Skeletal muscle cell (primary cell): ENCODE data around the gene MPHOSPH8.
"Not testable (repeated sequence)": the region's sequence is repeated elsewhere in the genome, so short reads cannot be mapped to it uniquely, and the experiment has no call there.

Experiments
- DNase-seq: peaks from one replicate; pipeline ENCODE4 v3.0.0-alpha.2; 2010; ENCODE audit warnings: low read depth
- H3K4me3 ChIP-seq: 2 replicates; pipeline ENCODE4 v1.5.1; 2011; ENCODE audit warnings: low read depth, mild to moderate bottlenecking, control low read depth, low read length, moderate library complexity

Gene MPHOSPH8

DNA sequence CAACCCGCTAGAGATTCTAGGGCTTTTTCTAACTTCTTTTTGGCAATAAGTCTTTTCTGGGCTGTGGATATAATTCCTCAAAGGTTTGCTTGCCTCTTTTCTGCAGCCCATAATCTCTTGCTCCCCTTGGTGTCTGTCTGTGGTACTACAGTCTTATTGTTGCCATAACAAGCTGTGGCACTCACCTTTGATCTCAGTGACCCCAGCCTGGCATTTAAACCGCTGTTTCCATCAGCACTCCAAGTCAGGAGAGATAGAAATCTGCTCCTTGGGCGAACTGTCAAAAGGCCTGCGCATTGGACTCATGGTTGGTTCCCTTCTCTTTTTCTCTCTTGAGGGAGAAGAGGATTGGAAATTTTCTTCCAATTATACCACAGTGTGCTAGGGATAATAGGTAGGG lies 14.5 kb upstream of the MPHOSPH8 start:
- DNase-seq: no peak

DNA sequence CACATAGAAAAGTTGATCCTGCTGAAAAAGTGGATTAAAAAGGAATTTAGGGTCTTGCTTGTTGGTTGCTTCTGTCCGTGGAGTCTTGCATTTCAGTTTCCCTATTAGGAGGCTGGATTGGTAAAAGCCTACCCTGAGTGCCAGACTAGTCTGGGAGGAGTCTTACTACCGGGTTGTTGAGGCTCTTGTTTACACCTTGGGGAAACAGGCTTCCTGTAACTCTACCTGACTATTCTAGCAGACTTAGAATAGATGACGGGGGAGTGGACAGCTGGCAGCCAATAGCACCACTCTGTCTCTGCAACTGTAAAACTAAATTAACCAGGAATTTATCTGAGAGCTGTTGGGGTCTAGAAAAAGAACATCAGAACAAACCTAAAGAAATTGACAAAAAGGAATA lies 11.3 kb upstream of the MPHOSPH8 start:
- no peak for DNase-seq
- H3K4me3 ChIP-seq: no peak overlapping the region

More for the DNA sequence above, 14.5 kb upstream of the MPHOSPH8 start:
- no peak overlapping the region for H3K4me3 ChIP-seq

DNA sequence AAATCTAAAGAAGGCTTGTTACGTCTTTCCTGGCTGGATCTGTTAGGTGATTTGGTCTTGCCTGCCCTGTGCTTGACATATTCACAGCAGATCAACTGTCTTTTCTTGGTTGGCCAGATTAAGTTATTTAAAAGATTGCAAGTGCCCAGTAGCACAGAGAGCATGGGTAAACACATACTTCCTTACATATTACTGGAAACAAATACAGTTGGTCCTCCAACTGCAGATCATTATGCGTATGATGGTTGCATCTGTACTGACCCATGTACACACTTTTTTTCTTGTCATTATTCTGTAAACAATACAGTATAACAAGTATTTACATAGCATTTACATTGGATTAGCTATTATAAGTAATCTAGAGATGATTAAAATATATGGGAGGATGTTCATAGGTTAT lies 9.2 kb upstream of the MPHOSPH8 start:
- DNase-seq: no peak
- no peak overlapping the region for H3K4me3 ChIP-seq

DNA sequence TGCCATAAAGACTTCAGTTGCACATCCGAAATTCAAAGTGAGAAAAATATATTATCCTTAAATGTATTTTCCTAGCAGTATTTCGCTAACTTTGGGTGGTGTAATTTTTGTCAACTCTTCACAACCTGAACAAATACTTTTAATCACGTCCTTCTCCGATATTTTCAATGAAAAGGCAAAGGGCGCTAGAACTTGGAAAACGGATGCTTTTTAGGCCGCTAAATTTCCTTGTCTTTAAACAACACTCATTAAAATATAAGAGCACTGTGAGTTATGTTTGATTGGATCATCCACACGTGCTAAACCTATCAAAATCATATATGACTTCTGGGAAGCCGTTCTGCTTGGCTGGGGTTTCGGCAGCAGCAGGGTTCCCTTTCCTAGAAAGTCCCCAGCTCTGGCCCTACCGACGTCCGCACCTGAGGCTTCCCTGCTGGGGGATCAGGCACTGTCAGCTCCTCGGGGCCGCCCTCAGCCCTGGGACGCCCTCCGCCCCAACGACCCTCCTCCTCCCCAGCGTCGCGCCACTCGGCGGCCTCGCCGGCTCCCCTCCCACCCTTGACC lies 462 bp upstream of the MPHOSPH8 start:
- peak overlapping the region; percentile 74 for H3K4me3 ChIP-seq
- peak; percentile 0 for DNase-seq

DNA sequence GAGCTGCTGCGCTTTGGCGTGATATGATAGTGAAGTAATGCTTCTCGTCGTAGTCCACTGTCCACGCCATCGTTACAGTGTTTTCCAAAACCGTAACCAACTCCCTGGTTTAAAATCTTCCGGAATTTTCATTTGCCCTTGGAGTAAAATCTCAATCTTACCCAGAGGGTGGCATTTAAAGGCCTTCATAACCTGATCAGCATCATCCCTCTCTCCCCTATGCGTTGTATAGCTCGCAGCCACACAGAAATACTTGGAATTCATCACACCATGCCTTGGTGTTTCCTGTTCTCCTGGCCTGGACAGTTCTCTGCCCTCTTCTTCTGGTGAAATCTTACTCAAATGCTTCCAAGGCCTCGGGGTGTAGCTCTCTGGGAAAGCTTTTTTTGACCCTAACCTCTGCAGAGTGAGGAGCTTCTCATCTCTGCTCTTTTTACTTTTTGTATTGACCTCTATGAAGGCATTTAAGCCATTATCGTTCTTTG lies 839 bp downstream of the MPHOSPH8 start:
- peak; percentile 6 for DNase-seq
- peak overlapping the region; percentile 74 for H3K4me3 ChIP-seq

DNA sequence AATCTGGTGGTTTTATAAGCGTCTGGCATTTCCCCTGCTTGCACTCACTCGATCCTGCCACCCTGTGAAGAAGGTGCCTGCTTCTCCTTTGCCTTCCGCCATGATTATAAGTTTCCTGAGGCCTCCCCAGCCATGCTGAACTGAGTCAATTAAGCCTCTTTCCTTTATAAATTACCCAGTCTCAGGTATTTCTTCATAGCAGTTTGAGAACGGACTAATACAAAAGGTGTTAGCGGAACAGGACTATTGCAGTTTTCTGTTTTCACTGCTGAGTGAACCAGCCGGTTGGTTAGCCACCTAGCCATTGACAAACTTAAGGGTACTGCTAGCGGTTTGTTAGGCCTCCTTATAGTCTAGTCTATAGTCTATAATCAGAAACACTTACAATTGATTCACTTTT lies 2.5 kb downstream of the MPHOSPH8 start:
- not testable (repeated sequence) for DNase-seq, H3K4me3 ChIP-seq

DNA sequence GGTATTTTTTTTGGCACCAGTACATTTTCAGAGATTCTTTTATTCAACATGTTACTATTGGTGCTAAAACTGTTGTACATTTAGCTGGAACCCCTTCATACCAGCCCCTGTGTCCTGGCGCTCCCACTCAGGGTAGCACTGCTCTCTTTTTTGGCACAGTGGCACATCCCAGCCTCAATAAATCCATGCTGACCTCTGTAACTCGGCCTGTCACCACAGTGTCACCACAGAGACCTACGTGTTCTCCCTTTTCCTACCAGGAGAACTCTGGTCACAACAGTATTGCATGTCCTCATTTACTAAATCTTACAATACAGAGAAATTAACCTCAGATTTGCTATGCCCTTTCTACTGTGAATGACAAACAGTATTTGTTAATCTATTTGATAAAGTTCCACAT lies 10.2 kb downstream of the MPHOSPH8 start:
- DNase-seq: no peak

DNA sequence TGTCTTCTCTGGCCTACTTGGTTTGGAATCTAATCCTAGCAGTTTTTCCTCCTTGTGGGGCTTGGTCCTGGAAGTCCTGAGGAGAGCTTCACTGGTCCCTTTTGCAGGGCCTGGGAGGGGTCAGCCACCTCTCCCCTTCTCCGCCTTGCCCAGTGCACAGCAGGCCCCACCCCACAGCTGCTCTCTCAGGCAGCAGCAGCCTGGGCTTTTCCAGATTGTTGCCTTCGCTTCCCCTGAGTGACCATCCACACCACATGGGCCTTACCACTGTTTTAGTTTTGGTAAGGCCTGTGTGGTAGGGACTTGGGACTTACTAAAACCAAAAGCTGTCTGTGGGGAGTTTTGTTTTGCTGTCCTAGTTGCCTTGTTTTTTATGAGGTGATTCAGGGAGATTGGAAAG lies 11.5 kb downstream of the MPHOSPH8 start:
- H3K4me3 ChIP-seq: no peak overlapping the region
- DNase-seq: no peak

More for the DNA sequence above, 10.2 kb downstream of the MPHOSPH8 start:
- H3K4me3 ChIP-seq: no peak overlapping the region

DNA sequence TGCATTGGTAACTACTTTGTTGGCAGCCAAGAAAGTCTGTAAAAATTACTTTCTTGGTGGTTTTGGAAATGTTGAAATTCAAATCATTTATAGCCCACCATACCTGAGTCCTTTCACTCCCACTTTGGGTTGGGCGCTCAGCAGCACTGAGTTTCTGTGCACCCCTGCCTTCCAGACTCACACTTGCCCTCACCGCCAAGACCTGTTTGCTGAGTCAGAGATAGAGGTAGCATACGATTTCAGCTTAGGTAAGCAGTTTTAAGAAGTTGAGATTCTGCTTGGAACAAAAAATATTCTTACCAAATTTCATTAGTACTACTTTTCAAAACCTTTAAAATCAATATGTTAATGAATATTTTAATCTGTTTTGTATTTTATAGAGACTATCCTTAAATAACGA lies 12.6 kb downstream of the MPHOSPH8 start:
- no peak overlapping the region for H3K4me3 ChIP-seq
- DNase-seq: no peak

DNA sequence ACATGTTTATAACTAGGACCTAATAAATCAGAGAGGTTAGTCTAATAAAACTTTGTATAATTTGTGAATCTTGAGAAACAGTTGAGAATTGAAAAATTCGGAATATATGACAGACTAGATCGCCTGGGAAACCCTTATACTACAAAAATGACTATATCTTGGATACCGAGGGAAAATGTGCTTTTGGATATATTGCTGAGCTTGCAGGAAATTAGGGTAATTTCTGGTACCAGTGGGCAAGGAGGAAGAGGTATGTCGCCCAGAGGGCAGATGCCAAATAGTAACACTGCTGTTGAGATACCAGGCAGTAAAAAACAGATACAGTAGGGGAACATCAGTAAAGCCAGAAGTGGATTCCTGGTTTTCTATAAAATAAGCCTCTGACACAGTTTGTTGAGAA lies 17.3 kb downstream of the MPHOSPH8 start:
- H3K4me3 ChIP-seq: no peak overlapping the region
- DNase-seq: no peak

DNA sequence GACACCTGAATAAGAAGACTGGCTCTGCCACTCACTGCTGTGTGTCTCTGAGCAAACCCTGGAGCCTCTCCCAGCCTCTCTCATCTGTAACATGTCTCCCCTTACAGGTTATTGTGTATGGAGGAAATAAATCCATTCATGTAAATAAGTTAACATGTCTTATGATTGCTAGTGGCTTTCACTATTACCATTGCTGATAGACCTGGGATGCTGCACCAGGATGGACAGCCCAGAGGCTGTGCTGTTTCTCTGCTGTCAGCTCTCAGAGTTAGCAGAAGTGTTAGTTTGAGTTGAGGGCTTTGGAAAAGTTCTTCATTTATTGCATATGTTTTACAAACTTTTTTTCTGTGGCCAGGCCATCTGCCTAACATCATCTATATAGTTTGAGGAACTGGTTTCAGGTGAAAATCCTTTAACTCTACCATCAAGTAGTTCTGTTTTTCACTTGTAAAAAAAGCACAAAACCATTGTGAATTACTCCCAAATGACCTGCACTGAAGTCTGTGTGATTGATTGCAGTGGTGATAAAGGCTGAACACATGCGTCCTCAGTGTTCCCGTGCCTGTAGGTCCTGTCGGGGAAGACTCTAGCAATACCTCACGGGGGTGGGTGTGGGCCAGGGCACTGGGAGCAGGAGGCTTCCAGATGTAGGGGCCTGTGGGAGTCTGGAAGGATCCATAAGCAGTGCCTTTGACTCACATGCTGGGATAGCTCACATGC lies 24.6 kb downstream of the MPHOSPH8 start:
- H3K4me3 ChIP-seq: no peak overlapping the region

DNA sequence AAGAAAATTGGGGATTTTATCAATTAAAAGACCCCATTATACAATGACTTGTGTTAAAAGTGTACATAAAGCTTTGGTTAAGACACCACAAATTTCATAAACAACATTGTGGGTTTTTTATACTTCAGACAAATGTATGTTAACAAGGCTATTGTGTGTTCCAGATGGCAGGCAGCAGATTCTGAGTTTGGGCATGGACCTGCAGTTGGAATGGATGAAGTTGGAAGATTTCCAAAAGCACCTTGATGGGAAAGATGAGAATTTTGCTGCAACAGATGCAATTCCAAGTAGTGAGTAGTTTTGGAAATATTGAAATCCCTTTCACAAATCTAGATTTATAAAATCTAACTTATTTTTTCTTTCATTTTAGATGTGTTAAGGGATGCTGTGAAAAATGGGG lies 25.4 kb downstream of the MPHOSPH8 start:
- no peak for DNase-seq
- no peak overlapping the region for H3K4me3 ChIP-seq

More for the DNA sequence above, 24.6 kb downstream of the MPHOSPH8 start:
- no peak for DNase-seq

DNA sequence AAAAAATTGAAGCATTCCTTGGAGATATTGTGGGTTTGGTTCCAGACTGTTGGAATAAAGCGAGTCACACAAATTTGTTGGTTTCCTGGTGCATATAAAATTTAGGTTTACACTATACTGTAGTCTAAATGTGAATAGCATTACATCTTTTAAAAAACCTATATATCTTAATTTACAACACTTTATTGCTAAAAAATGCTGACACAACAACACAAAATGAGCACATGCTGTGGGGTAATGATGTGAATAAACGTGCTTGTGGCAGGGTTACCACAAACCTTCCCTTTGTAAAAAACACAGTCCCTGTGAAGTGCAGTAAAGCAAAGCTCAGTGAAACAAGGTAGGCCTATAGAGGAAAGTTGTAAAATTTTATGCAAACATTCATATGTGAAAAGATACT lies 27.7 kb downstream of the MPHOSPH8 start:
- no peak for DNase-seq
- no peak overlapping the region for H3K4me3 ChIP-seq

DNA sequence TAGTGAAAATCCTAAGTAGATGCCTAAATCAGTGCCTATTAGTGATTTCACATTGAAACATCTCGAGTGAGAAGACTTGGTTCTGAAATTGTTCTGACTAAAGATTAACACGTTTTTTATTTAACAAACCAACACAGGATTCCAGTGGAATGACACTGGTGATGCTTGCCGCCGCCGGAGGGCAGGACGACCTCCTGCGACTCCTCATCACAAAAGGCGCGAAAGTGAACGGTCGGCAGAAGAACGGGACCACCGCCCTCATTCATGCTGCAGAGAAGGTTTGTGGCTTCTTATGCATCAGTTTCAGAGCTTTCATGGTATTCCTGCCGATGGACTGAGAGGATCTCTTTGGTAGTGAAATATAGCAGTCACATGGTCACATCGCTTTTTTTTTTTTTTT lies 28.1 kb downstream of the MPHOSPH8 start:
- DNase-seq: no peak
- no peak overlapping the region for H3K4me3 ChIP-seq

DNA sequence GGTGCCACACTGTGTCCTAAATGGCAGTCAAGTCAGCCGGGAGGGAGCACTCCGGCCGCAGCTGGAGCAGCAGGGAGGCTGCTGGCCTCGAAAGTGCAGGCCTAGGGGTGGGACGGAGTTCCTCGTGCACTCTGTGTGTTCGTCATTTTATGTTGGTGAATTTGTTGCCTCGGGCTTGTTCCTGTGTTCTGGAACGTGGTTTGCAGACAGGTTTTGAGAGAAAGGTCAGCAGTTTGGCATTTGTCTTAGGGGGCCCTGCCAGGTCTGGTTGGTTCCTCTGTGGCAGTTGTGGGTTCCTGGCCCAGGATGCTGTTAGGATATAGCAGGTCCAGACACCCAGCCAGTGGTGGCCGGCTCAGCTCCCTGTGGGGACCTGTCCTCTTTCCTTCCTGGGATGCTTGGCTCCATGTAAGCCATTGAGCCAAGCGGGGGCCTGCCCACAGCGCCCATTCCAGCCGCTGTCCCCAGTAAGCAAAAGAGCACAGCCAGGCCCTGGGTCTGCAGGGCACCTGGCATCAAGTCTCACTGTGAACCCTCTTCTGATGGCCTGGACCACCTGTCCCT lies 30.0 kb downstream of the MPHOSPH8 start:
- DNase-seq: no peak
- no peak overlapping the region for H3K4me3 ChIP-seq

DNA sequence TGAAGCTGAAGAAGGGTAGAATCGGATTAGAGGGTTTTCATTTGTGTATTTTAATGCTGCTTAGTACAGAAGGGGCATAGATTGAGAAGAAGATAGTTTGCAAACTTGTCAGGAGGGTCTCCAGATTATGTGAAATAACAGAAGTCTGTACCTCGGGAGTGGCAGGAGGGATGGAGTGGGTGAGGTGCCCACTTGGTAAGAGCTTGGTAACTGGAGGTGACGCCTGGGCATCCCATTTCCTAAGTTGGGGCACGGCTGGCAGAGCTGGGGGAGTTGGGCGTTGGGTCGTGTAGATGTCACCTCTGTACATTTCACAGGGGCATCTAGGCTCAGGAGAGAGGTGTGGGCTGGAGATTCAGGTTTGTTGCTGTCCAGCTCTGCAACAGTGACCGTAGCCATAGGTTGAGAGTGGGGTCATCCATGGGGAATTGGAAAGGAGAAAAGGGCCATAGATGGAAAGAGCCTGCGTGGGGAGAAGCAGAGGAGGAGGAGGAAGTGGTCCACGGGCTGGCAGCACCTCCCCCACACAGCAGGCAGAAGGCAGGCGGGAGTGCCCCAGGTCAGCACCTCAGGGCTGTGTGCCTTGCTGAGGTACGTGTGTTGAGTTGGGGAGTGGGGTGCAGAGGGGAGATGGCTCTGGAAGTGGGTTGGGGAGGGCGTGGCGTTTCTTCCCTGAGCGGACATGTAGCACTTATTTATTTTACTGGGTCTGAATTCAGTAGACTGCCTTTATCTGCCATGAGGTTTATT lies 31.2 kb downstream of the MPHOSPH8 start:
- no peak overlapping the region for H3K4me3 ChIP-seq
- no peak for DNase-seq

DNA sequence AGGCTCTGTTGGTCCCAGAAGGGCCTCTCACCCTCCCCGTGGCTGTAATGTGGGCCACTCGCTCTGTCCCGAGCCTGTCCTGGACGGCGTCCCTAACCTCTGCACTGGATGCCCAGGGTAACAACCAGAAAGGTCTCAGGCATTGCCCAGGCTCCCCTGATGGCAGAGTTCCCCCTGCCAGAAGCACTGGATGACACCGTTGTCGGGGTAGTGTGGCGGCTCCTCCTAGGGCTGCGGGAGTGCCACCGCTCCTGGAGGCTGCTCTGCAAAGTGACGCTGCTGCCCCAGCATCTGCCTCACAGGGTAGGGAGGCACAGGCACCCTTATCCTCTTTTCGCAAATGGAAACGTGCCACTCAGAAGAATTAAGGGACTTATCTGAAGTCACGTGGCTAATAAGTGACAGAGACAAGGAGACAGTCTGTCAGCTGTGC lies 32.0 kb downstream of the MPHOSPH8 start:
- H3K4me3 ChIP-seq: no peak overlapping the region
- DNase-seq: no peak

DNA sequence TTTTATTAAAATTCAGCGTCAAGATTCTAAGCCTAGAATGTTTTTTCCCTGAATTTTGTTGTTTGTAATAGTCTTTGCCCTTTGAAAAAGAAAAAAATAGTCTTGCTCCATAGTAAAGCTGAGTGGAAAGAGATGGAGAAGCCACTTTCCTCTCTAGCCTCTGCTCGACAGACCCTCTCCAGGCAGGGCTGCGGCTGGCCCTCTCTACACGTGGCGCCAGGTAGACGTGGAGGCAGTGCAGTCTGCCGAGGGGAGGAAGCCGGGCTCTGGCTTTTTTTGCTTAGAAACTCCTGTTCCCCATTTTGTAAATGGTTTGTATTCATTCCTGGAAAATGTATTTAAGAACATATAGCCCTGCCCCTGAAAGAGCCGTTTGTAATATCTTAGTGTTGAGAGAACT lies 35.3 kb downstream of the MPHOSPH8 start:
- DNase-seq: no peak
- no peak overlapping the region for H3K4me3 ChIP-seq

DNA sequence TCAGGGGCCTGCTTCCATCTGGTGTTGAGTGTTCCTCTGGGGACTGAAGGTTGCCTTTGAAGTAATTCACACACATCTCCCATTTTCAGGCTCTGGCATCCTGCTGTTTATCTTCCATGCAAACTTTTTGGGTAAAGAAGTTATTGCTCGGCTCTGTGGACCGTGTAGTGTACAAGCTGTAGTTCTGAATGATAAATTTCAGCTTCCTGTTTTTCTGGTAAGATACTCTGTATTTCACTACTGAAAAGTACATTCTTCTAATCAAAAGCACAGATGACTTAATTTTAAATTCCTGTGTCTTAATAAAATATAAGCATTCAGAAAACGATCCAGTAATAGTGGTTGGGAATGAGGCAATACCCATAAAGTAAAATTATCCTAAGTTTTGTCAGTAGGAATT lies 36.7 kb downstream of the MPHOSPH8 start:
- no peak for DNase-seq

DNA sequence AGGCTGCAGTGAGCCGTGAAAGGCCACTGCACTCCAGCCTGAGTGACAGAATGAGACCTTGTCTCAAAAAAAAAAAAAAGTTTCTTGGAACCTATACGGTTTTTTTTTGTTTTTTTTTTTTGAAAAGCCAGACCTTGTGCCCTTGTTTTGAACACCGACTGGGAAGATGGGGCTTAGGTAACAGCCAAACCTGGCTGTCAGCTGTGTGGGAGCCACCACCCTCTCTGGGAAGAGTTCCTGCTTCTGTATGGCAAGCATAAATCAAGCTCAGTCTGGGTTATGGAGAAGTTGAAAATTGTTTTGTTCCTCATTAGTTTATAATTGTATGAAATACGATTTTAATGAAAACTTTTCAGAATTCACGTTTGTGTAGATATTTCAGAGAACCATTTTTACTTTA lies 39.5 kb downstream of the MPHOSPH8 start:
- DNase-seq: no peak
- H3K4me3 ChIP-seq: no peak overlapping the region

More for the DNA sequence above, 36.7 kb downstream of the MPHOSPH8 start:
- H3K4me3 ChIP-seq: no peak overlapping the region
